Aorta (tissue), 5 donors: Measurements from ENCODE around the gene SVOPL. TPM values are rescaled to one million over a fixed set of nuclear protein-coding genes. Genes with fewer than 3 reads are reported as not detected.

ENCODE experiments used
- ATAC-seq: fragments of 200-7000 bp; cut with Tn5 transposase; one replicate; pipeline ENCODE4 v1.9.1; 2022; ENCODE audit warnings: moderate library complexity; ENCODE audit not compliant: low FRiP score
- DNase-seq, 2 donors: peaks; one replicate each; pipeline ENCODE4 v3.0.0-alpha.2; 2020
- H3K27ac ChIP-seq, 2 donors: one replicate each; pipeline ENCODE4 v1.5.1; 2013; ENCODE audit warnings: low read length in 2 of 2, mild to moderate bottlenecking in 2 of 2, moderate library complexity in 2 of 2, control low read depth in 1 of 2, inconsistent platforms in 1 of 2, low read depth in 1 of 2
- H3K27me3 ChIP-seq, 2 donors: one replicate each; pipeline ENCODE4 v1.6.1; 2013; ENCODE audit warnings: control low read depth in 1 of 2, low read length in 1 of 2, mild to moderate bottlenecking in 1 of 2, moderate library complexity in 1 of 2; ENCODE audit not compliant: insufficient read depth in 2 of 2, control insufficient read depth in 1 of 2
- H3K36me3 ChIP-seq, 2 donors: one replicate each; pipeline ENCODE4 v1.6.1; 2013; ENCODE audit warnings: control low read depth in 1 of 2, low read length in 1 of 2, mild to moderate bottlenecking in 1 of 2; ENCODE audit not compliant: insufficient read depth in 2 of 2, control insufficient read depth in 1 of 2
- H3K4me1 ChIP-seq, 2 donors: one replicate each; pipeline ENCODE4 v1.6.1; 2013; ENCODE audit warnings: low read length in 2 of 2, control low read depth in 1 of 2, mild to moderate bottlenecking in 1 of 2, moderate library complexity in 1 of 2; ENCODE audit not compliant: insufficient read depth in 2 of 2, control insufficient read depth in 1 of 2
- H3K4me3 ChIP-seq, 2 donors: one replicate each; pipeline ENCODE4 v1.5.1; 2013; ENCODE audit warnings: low read length in 2 of 2, control low read depth in 1 of 2, mild to moderate bottlenecking in 1 of 2
- H3K9me3 ChIP-seq: one replicate; pipeline ENCODE4 v1.6.1; 2013; ENCODE audit warnings: mild to moderate bottlenecking, low read length; ENCODE audit not compliant: control insufficient read depth
- WGBS, 2 donors: extraction: QIAGEN DNeasy Blood & Tissue Kit; methylation state at CpG; one replicate each; pipeline ENCODE4 v1.1.7; 2013; 5-methylcytosine and 5-hydroxymethylcytosine counted together
- intact Hi-C, 2 donors: fragments of 100-400 bp; cut with DNase I; formaldehyde crosslinking; loops; one replicate each; pipeline versions ENCODE4 v1.14.2 to v1.15.0; 2022
- polyA plus RNA-seq, 2 donors: library from polyadenylated mRNA; stranded (reverse); fragments of 200-250 nt; gene quantifications; one replicate each; pipeline ENCODE4 v1.2.3, GENCODE V29; 2013
- total RNA-seq, 2 donors: library from RNA; stranded (reverse); fragmentation: NEBNext Ultra II Directional; extraction: Animal tissue kit (Norgen Biotek cat#: 25700); gene quantifications; one replicate each; pipeline ENCODE4 v1.2.1, GENCODE V29; 2021
- donor health status: healthy with polysubstance abuse.
- donor health status: Bipolar disorder and iron deficiency.
- donor health status: DM: no; HTN: no; CAD: no.
- donor health status: DM: no; HTN: no; CAD: no.
- donor health status: DM: yes; HTN: yes; CAD: no.

Gene SVOPL
- total and polyA plus RNA-seq, 4 donors = 1.2 TPM; not detected in 3

DNA sequence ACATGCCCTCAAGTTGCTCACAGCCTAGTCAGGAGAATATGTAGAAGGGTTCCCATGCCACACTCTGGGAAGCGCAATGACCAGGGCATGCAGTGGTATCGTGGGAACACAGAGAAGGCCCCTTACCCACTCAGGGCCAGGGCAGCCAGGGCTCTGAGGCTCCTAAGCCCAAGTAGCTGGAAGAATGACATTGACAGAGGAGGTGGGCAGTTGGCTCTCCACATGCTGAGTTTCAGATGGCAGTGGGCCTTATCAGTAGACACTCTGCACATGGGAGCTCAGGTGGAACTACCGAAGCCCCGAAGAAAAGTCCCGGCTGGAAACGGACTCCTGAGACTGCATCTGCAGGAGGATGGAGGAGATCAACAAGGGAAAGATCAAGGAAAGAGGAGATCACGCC lies 15.7 kb upstream of the SVOPL start:
- WGBS, 2 donors = 93 to 97% methylated on average over 7 of the region's 7 CpGs
- DNase-seq (no peak), ATAC-seq (no peak)
- Histone ChIP-seq H3K36me3 (no peaks in the 10 kb centered on the region), H3K4me1 (no peaks in the 10 kb centered on the region), H3K4me3 (no peak overlapping the region), H3K27me3 (no peaks in the 10 kb centered on the region), H3K27ac (no peak overlapping the region), H3K9me3 (no peaks in the 10 kb centered on the region)
- intact Hi-C loops = no loop called here

DNA sequence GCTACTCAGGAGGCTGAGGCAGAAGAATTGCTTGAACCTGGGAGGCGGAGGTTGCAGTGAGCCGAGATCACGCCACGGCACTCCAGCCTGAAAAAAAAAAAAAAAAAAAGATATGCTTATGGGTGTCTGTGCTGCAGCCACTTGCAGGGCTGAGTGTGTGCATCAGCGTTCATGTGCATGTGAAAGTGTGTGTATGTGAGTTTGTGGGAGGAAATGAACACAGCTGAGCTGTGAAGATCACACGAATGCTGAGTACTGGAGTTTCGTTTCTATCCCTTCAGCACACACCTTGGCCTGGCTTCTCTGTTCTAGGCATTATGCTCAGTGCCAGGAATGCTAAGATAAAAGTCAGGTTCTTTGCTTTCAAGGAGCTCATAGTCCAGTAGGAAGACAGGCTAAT lies 12.0 kb upstream of the SVOPL start:
- H3K36me3 ChIP-seq = no peaks in the 10 kb centered on the region
- no peak overlapping the region for H3K4me3 ChIP-seq
- ATAC-seq = no peak
- no peak overlapping the region for H3K27ac ChIP-seq
- intact Hi-C loops = no loop called here
- WGBS, 2 donors = 91 to 92% methylated on average over 7 of the region's 7 CpGs
- DNase-seq = no peak
- H3K9me3 ChIP-seq = no peaks in the 10 kb centered on the region
- H3K27me3 ChIP-seq = no peaks in the 10 kb centered on the region
- H3K4me1 ChIP-seq = no peaks in the 10 kb centered on the region

DNA sequence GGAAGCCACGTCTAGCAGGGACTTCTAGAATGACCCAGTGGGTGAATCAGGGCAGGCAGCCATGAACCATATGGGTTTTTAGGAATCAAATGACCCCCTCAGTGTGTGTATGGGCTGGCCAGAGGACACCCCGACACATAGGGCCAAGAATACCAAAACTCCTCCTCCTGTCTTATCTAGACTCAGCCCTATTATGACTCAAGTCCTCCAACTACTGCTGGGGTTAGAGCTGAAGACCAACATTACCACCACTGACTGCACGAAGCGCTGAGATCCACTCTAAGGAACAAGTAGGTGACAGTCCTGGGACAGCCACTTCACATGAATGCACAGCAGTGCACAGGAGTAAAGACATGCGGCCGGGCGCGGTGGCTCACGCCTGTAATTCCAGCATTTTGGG lies 11.5 kb upstream of the SVOPL start:
- Histone ChIP-seq H3K36me3 (no peaks in the 10 kb centered on the region), H3K4me3 (no peak overlapping the region), H3K27ac (no peak overlapping the region), H3K9me3 (no peaks in the 10 kb centered on the region), H3K4me1 (no peaks in the 10 kb centered on the region), H3K27me3 (no peaks in the 10 kb centered on the region)
- ATAC-seq (no peak), DNase-seq (no peak)
- 88 to 91% methylated on average over 9 of the region's 9 CpGs for WGBS, 2 donors
- intact Hi-C loops = no loop called here

DNA sequence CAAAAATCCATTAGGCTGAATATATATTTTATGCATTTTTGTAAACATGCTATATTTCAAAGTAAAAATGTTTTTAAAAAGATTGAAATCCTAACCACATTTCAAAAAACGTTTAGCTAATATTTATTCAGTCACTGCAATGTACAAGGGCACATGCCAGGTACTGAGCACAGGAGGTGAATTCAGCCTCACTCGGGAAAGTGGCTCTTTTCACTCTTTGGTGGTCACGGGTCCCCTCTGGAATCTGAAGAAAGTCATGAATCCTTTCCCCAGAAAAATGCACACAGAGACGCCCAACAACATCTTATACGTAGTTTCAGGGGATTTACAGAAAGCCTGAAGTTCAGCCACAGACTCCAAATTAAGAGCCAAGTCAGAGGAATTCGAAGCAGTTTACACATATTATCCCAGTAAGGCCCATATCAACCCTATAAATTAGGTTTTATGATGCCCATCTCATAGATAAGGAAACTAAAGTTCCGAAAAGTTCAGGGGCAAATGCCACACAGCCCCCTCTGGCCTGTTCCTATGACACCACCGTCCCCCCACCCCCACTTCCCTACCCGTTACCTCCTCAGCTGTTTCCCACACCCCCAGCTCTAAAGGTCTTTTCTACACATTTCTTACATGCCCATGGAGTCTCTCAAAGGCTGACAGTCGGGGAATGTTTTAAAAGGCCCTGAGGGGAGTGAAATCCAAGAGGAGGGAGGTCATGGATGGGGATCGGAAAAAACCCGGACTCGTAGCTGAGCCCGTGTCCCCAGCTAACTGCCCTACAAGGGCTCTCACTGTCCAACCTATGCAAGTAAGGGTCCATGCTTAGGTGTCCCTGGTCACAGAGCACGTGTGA lies 9.6 kb upstream of the SVOPL start:
- DNase-seq (no peak), ATAC-seq (no peak)
- intact Hi-C loops = no loop called here
- H3K4me1 ChIP-seq = no peaks in the 10 kb centered on the region
- H3K4me3 ChIP-seq = no peak overlapping the region
- no peaks in the 10 kb centered on the region for H3K9me3 ChIP-seq
- no peak overlapping the region for H3K27ac ChIP-seq
- H3K36me3 ChIP-seq = no peaks in the 10 kb centered on the region
- WGBS, 2 donors = 45 to 51% methylated on average over 15 of the region's 15 CpGs
- H3K27me3 ChIP-seq = no peaks in the 10 kb centered on the region

DNA sequence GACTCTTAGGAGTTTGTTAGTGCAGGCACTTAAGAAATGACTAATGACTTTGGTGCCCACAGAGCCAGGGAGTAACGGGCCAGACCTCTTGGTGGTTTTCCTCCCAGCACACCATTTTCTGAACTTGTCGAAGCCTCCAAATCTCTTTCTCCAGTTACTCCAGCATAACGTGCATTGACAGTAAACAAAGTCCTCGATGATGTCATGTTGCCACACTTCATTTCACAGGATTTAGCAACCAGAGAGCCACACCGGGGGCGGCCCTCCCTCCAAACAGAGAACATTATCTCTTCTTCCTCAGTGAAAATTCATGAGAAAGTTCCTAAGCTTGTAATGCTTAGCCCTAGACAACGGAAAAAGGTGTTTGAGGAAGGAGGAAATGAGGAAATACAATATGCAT lies 4.0 kb upstream of the SVOPL start:
- Histone ChIP-seq H3K4me3 (no peak overlapping the region), H3K36me3 (no peaks in the 10 kb centered on the region), H3K9me3 (no peaks in the 10 kb centered on the region), H3K27ac (no peak overlapping the region), H3K27me3 (no peaks in the 10 kb centered on the region), H3K4me1 (no peaks in the 10 kb centered on the region)
- DNase-seq = no peak
- WGBS, 2 donors = 65 to 75% methylated on average over 7 of the region's 7 CpGs
- intact Hi-C loops = no loop called here
- ATAC-seq = no peak

DNA sequence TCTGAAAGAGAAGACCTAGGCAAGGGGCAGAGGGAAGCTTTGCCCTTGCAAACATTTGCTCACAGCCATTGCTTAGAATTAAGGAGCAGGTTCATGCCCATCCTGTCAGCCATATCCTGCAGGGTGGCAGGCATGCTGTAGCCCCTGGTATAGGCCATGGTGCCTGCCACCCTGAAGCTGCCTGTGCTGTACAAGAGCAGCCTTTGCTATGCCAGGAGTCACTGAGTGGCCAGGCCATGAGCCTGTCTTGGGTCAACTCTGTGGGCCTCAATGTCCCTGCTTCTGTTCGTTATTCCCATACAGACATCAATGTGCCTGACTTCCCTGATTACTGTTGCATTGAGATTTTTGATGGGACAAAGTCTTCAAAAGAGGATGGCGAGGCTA lies 368 bp upstream of the SVOPL start:
- 91 to 93% methylated on average over 2 of the region's 2 CpGs for WGBS, 2 donors
- no peak overlapping the region for H3K27ac ChIP-seq
- no peaks in the 10 kb centered on the region for H3K36me3 ChIP-seq
- intact Hi-C loops = no loop called here
- H3K27me3 ChIP-seq = no peaks in the 10 kb centered on the region
- no peak overlapping the region for H3K4me3 ChIP-seq
- no peaks in the 10 kb centered on the region for H3K9me3 ChIP-seq
- ATAC-seq (peak; percentile 46), DNase-seq (no peak)
- H3K4me1 ChIP-seq = no peaks in the 10 kb centered on the region

DNA sequence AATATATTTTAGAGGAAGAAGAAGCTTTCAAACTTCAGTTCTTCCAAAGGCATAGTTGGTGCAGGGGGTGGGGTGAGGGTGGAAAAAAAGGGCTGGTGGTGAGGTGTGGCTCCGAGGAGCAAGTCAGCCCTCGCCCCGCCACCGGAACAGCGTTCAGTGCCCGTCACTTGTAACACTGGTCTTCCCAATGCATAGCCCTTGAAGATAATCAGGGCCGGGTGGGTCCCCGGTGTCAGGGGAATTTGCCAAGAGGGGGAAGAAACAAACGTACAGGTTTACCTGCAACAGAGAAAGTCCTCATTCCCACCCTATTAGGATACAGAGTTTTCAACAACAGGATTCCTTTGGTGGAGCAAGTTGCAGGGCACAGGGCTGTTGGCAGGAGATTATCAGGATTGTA lies 1.5 kb downstream of the SVOPL start:
- Histone ChIP-seq H3K9me3 (no peaks in the 10 kb centered on the region), H3K27ac (no peak overlapping the region), H3K27me3 (no peaks in the 10 kb centered on the region), H3K4me3 (no peak overlapping the region), H3K4me1 (no peaks in the 10 kb centered on the region), H3K36me3 (no peaks in the 10 kb centered on the region)
- 82 to 84% methylated on average over 9 of the region's 9 CpGs for WGBS, 2 donors
- no peak for ATAC-seq
- intact Hi-C loops = no loop called here
- DNase-seq = no peak

DNA sequence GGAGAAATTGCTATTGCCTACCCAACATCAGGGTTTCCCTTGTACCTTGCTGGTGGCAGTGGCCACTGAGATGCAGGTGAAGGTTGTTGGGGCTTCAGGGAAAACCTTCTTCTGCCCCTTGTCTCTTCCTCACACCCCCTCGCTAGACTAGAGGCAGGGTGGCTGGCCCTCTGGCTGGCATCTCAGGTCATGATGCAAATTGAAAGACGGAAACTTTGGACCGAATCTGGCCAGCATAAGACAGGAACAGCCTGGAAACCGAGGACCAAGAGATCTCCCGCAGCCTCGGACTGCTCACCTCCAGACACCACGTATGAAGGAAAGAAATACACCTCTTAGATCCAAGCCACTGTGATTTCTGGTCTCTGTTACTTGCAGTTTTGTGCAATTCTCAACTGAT lies 2.9 kb downstream of the SVOPL start:
- intact Hi-C loops = no loop called here
- ATAC-seq (no peak), DNase-seq (no peak)
- H3K4me3 ChIP-seq = no peak overlapping the region
- no peaks in the 10 kb centered on the region for H3K4me1 ChIP-seq
- no peaks in the 10 kb centered on the region for H3K9me3 ChIP-seq
- H3K27me3 ChIP-seq = no peaks in the 10 kb centered on the region
- 92 to 93% methylated on average over 7 of the region's 7 CpGs for WGBS, 2 donors
- no peaks in the 10 kb centered on the region for H3K36me3 ChIP-seq
- no peak overlapping the region for H3K27ac ChIP-seq

DNA sequence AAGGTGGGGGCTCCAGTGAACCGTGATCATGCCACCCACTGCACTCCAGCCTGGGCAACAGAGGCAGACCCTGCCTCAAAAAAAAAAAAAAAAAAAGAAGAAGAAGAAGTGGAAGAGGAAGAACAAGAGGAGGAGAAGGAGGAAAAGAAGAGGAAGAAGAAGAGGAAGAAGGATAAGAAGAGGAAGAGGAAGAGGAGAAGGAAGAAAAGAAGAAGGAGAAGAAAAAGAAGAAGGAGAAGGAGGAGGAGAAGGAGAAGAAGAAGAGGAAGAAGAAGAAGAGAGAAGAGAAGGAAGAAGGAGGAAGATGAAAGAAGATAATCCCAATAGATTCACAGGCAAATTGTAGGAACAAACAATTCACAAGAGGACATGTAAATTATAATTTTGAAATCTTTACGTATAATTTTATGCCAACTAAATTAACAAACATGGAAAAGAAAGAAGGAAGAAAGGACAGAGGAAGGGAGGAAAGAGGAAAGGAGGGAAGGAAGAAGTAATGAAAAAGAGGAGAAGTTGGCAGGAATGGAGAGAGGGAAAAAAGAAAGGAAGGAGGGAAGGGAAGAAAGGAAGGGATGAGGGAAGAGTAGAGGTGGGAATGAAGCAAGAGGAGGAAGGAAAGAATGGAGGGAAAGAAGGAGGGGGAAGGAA lies 3.5 kb downstream of the SVOPL start:
- Histone ChIP-seq H3K4me1 (no peaks in the 10 kb centered on the region), H3K9me3 (no peaks in the 10 kb centered on the region), H3K36me3 (no peaks in the 10 kb centered on the region), H3K4me3 (no peak overlapping the region), H3K27ac (no peak overlapping the region), H3K27me3 (no peaks in the 10 kb centered on the region)
- intact Hi-C loops = no loop called here
- ATAC-seq (no peak), DNase-seq (no peak)
- 60 to 82% methylated on average over 2 of the region's 2 CpGs for WGBS, 2 donors
